GM19452 (cell line): ENCODE results near the gene LKAAEAR1.

Source experiments
- ATAC-seq: cut with Tn5 transposase; IDR thresholded peaks from one replicate; pipeline ENCODE4 v1.9.1; 2021; ENCODE audit not compliant: unreplicated experiment

Gene LKAAEAR1

GRCh38 chr20:64111841-64112641, 27.8 kb upstream of the LKAAEAR1 start:
- ATAC-seq, result no peak

DNA sequence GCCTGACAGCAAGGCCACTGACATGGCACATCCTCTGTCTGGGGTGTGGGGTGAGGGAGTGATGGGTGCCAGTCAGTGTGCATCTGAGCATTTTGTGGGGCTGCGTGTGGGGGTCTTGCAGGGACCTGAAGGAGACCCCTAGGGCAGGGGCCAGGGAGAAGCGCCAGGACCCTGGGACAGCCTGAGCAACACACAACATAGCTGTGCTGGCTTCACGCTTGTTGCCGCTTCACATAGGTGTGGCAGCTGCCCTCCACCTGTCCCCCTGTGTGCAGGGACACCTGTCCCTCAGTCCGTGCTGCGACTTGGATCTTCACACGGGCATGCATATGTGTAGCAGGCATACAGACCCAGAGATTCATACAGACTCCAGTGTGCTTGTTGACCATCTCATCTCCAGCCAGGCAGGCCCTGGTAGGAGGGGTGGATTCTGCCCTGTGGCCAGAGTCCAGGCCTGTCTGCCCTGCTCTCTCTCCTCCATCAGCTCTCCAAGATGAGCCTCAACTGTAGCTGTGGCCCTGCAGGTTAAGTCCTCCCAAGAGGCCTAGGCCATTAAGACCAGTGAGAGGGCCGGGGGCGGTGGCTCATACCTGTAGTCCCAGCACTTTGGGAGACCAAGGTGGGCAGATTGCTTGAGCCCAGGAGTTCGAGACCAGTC, 26.3 kb upstream of the LKAAEAR1 start:
- no peak for ATAC-seq

DNA sequence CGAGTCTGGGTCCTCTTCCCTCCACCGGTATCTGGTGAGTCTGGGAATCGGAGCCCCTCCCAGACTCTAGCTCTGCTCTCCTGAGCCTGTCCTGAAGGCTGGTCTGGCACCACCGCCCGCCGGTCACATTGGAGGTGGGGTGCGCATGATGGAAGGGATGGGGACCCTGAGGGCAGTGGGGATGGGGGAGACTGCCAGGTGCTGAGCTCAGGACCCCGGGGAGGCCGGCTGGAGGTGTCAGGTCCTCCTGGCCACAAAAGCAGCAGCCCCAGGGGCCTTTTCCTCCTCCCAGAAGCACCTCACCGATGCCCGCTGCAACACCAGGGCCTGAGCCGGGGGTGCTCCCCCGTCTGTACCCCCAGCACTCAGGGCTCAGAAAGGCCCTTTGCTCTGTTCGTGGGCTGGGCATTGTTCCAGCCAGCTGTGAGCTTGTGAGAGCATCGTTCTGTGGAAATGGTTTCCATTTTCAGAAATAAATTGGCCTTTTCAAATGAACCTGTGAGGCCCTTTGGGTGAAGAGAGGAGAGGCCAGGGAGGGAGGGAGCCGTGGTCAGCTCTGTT, 25.7 kb upstream of the LKAAEAR1 start:
- no peak for ATAC-seq

DNA sequence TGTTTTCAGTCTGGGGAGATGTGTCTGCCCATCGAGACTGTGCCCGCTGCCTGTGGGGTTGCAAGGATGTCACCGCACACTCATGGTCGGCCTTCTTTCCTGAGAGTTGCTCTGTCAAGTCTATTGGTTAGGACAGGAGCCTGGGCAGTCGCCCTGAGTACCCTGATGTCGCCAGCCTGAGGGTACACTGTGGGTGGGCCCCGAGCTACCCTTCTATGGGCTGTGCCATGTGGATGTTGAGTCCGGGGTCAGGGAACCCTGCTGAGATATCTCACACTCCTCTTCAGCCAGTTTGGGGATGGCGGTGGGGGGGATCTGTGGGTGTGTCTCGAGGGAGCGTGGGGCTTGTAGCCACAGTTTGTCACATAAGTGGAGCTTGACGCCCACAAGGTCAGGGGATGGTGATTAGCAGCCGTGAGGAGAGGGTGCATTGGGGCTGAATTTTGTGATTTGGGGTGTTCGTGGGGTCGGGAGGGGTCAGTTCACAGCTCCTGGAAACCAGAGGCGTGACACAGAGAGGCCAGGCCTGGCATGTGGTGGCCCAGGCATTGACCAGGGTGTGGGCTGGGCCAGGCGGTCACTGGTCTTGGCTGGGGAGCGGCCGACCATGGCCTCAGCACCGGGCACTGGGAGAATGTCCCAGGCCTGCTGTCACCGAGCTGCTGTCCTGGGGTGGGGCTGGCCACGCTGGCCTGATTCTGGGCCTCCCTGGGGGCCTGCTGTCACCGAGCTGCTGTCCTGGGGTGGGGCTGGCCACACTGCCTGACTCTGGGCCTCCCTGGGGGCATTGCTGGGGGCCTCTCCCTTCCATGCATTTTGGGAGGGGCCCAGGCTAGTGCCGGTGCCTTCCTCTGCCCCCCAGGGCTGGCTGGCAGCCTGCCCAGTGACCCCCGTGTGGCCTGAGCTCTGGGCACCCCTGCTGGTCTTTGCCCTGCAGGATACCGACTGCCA, 24.8 kb upstream of the LKAAEAR1 start:
- ATAC-seq, result no peak

DNA sequence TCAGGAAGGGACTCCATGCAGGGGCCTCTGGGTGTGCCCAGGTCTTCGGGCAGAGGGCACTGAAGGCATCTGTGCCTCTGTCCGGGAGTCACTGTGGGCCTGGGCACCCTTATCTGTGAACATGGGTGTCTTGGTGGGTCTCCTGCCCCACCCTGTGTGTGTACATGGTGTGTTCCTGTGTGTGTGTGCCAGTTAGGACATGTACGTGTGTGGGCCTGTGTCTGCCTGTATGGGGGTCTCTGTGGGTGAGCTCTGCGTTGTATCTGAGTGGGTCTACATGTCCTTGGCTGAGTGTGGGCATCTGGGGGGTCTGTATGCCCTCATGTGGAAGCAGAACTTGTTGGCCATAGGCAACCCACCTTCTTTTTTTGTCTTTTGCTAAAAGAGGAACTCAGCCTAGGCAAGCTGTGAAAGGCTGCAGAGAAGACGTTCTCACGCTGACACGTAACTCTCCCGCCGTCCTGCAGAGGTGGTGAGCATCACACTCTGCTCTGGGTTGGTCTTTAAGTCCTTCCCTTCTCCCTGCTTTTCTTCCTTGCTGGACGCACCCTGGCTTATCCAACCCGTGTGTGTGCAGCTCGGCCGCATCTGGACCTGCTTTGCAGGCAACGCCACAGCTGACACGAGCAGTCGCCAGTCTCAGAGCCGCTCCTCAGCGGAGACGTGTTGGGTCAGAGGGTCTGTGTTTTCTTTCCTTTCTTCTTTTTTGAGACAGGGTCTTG, 23.7 kb upstream of the LKAAEAR1 start:
- ATAC-seq, result no peak

GRCh38 chr20:64106981-64107735, 23.0 kb upstream of the LKAAEAR1 start, which contains the start of gene NPBWR2:
Gene NPBWR2 (minus strand): TSS chr20:64107565. CDS start chr20:64106831, 734 bp downstream.
- no peak for ATAC-seq

DNA sequence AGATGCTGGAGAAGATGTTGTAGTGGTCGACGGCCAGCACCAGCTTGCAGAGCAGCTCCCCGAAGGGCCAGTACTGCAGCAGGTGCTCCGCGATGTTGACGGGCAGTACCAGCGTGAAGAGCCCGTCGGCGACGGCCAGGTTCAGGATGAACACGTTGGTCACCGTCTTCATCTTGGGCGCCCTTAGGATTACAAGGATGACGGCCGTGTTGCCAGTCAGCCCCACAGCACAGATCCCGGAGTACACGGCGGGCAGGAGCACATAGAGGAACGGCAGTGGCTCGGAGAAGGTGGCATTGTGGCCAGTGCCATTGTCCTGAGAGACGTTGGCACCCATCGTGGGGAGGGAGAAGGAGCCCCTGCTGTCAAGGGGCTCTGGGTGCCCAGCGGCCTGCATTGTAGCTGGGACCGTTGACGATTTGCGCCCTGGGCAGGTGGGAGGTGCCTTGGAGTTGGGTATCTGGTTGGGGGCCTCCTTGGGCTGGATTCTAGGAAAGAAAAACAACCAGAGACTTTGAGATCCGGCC, 22.3 kb upstream of the LKAAEAR1 start:
- ATAC-seq, result no peak

- ATAC-seq, result no peak
Measured at GRCh38 chr20:64105846-64106434, 21.7 kb upstream of the LKAAEAR1 start.

GRCh38 chr20:64104667-64105451, 20.7 kb upstream of the LKAAEAR1 start:
- ATAC-seq, result no peak

DNA sequence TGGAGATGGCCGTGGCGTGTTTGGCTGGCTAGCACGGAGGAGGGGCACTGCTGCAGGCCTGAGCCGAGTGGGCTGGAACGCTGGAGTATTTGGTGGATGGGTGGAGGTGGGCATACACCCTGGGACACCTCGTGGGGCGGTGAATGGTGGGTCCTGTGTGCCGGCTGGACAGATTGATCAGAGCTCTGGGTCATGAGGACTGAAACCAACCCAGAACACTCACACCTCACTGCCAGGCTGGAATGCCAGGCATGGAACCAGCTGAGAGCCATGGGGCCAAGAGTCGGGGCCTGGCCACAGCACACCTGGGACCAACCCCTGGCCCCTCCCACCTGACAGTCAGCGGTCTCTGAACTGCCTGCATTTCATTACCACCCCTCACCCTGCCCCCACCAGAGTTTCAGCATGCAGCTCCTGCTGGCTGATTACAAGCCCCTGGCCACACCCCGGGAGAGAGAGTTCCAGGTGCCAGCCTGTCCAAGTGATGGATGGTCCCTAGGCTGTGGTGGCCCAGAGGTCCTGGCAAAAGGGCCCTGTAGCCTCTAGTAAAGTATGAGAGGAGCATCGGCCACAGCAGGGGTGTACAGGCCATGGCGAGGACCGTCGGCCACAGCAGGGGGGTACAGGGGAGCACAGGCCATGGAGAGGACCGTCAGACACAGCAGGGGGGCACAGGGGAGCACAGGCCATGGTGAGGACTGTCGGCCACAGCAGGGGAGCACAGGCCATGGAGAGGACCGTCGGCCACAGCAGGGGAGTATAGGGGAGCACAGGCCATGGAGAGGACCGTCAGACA, 19.9 kb upstream of the LKAAEAR1 start:
- ATAC-seq, result no peak

- no peak for ATAC-seq
Measured at GRCh38 chr20:64102647-64103354, 18.6 kb upstream of the LKAAEAR1 start.

DNA sequence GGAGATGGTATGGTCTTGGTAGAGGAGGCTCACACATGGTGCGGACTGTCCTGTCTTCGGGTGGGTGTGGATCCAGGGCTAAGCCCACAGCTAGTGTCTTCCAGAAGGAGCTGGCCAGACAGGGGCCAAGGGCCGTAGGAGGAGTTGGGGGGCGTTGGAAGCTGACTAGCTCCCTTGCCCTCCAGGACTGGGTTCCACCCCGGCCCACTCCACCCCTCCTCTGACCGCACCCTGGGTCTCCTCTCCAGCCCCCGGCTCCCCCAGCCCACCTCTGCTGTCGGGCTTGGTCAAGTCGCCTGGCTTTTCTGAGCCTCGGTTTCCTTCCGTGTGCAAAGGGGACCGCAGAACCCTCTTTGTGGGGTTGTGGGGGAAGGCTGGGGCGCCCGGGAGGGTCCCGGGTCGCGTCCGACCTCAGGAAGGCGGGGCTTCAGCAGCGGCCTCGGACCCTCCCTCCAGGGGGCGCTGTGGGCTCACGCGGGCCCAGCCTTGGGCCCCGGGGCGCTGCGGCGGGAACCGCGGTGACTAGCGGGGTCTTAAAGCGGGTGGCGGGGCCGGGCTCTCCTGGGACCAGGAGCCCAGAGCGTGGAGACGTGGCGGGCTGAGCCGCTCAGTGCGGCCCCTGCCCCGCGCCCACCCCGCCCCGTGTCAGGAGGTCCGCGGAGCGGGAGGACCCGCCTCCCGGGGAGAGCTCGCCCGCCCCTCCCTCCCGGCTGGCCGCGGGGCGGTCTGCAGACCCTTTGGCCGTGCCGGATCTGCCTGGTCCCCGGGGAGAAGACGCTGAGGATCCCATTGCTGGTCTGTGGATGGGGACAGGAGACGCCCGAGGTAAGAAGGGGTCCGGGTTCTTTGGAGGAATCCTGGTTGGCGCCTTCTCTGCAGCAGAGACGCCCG, 17.8 kb upstream of the LKAAEAR1 start:
- no peak for ATAC-seq

GRCh38 chr20:64100946-64101688, 16.9 kb upstream of the LKAAEAR1 start:
- no peak for ATAC-seq

DNA sequence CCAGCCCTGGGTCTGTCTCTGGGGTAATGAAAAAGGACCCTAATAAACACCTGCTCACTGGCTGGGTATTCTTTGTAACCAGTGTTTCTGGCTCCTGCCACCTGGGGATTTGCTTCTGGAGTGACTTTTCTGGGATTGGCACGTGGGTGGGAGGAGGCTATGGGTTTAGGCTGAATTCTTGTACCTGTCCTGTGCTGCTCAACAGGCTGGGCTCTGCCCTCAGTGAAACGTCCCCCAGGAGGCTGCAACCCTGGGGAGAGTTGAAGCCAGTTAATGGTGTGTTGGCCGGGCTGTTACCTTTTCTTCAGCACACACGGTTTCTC, 16.3 kb upstream of the LKAAEAR1 start:
- no peak for ATAC-seq

GRCh38 chr20:64099880-64100565, 15.8 kb upstream of the LKAAEAR1 start:
- no peak for ATAC-seq
